T-helper 9 cell (primary cell): ENCODE data around the gene HSPBP1.

Source experiments
- DNase-seq: peaks from one replicate; pipeline ENCODE4 v3.0.0-alpha.2; 2020

HSPBP1 gene

DNA sequence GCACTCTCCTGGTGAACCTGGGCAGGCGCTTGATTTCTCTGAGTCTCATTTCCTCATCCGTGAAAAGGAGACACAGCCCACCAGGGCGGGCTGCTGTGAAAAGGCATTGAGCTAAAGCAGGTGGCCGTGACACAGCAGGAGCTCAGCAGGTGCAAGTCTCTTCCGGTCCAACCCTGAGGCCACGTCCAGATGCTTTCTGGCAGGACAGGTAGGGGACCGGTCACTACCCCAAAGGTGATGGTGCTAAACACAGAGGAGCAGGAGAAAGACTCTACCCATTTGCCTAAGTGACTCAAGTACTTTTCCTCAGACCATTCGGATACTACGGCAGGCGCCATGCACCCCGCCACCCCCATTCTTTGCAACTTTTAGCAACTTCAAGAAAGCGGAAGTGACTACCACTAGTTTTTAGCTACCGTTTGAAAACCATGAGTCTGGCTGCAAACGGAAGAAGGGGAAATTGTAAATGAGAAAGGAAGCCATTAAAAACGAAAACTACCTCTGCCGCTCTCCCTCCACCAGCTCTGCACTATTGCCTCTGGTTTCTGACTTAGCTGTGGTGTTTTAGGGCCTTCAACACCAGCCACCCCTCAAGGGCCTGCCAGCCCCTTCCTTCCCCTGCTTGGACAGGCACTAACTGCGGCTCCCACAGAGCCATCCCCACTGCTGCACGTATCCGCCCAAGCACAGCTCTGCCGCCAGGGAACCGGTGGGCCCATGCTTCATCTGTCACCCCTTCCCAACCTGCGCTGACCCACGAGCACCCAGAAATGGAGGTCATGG lies 25.9 kb downstream of the HSPBP1 start:
- DNase-seq, result peak; percentile 47

DNA sequence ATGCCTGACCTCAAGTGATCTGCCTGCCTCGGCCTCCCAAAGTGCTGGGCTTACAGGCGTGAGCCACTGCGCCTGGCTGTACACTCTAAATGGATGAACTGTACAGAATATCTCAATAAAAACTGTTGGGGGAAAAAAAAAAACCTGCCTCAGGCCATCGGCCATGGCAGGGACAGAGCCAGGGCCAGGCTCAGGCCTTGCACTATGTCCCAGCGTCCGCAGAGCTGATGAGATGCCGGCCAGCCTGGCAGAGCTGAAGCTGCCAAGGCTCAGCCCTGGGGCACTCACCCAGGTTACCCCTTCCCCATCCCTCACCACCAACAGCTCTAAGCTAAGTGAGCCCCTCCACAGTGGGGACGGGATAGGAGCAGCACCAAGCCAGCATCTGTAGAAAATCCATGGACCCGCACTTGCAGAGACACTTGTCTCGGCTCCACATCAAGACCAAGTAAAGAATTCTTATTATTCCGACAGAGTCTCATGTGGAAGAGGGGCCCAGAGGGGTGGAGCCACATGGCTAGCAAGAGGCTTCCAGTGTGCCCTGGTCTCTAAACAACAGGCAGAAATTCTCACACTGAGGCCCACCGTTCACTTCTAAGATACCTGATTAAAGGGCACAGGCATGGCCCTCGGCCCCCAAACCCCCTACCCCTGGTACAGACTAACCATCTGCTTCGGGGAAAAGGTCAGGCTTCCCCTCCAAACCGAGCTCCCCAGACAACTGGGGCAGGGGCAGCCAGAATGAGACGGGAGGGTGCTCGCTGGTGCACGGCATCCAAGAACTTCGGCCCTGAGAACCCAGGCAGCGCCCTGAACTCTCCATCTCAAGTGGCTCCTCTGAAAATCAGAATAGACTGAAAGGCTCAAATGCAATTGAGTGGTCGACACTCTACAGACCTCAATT lies 26.9 kb downstream of the HSPBP1 start:
- DNase-seq, result no peak

DNA sequence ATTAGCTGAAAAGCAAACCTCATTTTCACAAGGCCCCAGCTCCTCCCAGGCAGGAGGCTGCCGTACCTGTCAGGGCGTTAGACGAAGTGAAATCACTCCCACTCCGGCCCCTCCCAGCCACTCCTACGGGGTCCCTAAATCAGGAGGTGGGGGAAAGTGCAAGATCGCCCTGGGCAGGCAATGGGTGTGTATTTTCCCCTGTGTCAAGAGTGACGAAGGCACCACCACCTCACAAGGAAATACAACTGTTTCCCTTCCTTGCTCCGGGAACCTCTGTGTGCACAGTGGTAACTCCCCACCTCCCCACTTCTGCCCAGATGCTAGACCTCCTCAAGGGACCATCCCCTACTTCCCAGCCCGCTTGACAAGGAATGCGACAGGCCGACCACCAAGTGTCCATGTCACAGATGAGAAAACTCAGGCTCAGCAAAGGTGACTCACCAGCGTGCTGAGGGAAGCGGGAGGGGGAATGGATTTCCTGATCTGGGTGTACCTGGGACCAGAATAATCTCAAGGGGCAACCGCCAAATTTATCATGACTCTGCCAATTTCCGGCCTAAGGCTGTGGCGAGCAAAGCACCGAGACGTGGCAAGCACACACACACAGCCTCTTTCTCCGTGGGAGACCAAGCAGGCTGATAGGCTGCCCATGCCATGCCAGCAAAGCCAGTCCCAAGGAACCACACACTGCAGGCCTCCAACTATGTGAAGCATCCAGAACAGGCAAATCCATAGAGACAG lies 28.4 kb downstream of the HSPBP1 start:
- peak; percentile 37 for DNase-seq

DNA sequence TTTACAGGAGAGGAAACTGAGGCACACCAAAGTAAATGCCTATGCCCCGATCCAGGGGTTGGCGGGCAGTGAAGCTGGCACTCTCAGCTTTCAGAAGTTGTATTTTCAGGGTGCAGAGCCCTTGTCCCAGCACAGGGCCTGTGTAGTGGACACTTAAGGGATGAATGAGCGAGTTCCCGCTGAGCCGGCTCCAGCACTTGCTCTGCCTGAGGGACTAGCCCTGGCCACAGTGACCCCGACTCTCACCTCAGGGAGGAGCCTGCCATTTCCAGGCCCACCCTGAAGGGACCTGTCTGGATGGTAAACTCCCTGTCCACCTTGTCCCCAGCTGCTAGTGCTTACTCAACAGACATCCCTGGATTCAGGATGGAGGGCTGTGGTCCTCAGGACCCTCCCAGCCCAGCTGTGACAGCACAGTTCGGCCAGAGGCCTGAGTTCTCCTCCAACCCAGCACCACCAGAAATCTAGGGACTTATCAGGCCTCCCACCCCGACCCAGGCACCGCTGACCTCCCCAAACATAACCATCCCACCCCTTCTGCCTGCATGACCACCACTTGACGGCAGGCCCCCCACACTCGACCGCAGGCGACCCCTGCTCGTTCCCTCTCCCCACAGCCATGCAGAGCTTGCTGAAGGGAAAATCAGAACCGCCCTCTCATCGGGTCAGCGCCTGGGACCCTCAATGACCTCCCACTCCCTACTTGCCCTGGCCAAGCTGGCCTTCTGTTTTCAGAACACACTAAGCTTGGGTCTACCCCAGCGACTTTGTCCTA lies 29.5 kb downstream of the HSPBP1 start:
- no peak for DNase-seq

DNA sequence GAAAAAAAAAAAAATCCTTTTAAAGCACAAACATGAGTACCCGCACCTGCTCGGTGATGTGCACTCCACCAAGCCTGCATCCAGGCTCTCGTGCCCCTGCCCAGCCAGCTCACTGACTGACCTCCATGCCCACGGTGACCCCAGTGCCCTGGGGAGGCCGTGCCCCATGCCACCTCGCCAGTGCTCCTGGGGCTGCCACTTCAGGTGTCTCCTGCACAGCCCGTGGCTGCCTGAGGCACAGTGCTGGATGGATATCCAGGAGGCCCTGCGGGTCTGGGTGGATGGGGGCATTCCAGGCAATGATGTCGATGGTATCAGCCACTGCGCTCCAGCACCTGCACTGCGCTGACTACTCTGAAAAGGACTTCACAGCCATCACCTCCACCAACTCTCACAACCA lies 30.1 kb downstream of the HSPBP1 start:
- DNase-seq, result no peak

DNA sequence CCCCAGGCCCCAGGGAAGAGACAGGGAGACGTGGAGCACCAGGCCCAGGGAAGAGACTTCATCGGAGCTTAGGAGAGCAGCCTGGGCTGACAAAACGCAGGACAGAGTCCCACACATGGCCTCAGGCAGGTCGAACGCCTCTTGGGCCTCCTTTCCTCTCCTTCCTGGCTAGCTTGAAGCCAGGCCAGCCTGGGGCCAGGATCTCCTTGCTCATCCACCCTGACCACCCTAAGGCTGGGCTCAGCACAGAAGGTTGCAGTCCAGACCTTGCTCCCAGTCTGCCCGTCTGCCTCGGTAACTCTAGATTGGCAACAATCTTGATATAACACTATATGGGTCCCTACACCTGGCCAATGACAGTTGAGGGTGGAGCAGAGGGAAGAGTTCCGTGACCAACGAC lies 31.2 kb downstream of the HSPBP1 start:
- no peak for DNase-seq

DNA sequence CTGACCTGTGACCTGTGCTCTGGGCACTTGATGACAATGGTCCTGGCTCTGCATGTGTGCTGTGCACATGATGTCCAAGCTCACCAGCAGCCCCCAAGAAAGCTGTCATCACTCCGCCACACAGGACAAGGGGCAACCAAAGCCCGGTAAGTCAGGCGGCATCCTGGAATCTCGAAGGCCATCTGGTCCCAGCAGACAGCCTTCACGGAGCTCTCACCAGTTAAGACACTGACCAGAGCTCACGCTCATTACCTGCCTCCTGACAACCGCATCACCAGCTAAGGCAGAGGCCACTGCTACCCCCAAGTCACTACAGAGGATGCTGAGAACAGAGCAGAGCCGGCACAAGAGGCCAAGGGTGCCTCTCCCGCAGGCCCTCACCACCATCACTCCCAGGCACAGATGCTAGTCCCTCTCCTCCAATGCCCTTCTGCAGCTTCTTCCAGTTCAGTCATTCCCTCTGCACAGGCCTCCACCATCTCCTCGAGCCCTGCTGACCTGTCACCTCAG lies 31.7 kb downstream of the HSPBP1 start:
- no peak for DNase-seq

DNA sequence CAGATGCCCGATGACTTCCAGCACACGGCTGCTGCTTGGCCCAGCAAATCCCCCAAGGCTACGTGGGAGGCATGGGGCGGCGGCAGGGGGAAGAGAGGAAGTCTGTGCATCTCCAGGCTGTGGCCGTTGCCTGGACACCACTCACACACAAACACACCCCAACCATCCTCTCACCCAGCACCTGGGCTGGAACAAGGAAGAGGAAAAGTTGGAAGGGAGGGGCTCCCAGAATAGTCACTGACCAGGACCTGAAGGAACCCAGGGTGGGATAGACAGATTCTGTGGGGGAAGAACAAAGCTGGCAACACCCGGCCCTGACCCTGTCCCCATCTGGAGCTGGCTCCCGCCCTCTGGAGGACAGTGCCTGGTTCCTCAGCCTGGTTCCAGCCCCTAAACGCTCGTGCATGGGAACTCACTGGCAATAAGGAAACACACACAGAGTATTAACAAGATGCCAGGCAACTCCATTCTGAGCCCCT lies 32.2 kb downstream of the HSPBP1 start:
- no peak for DNase-seq

DNA sequence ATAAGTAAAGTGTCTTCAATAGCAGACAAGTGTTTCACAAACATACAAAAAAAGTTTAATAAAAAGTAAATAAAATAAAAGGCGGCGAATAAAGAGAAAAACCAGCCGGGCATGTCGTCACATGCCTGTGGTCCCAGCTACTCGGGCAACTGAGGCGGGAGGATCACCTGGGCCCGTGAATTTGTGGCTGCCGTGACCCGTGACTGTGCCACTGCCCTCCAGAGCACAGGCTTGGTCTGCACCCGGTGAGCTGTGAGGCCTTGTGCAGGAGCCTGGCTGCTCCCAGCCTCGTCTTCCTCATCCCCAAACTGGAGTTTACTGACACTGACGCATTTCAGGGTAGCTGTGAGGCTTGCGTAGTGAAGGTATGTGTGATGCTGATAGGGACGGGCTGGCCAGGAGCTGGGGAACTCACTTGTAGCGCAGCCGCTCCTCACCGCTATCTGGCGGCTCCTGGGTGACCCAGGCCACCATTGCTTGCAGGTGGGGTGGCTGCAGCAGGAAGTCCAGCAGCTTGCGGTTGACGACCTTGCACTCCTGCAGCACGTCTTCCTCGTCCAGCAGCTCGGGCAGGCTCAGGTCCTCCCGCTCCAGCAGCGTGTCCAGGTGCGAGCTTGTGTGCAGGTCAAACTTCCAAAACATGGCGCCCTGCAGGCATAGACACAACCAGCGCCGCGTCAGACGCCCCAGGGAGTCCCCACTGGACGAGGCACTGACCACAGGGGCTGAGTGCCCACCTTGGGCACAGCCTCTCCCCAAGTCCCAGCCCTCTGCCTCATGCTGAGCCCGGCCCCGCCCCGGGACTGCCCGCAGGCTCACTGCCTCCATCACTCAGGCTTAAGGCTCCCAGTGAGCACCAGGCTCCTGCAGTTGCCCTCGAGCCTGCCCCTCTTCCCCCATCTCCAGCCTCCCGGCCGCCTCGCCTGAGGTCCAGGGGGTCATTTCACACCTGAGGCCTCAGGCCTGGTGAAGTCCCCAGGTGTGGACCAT lies 33.2 kb downstream of the HSPBP1 start:
- DNase-seq, result no peak

DNA sequence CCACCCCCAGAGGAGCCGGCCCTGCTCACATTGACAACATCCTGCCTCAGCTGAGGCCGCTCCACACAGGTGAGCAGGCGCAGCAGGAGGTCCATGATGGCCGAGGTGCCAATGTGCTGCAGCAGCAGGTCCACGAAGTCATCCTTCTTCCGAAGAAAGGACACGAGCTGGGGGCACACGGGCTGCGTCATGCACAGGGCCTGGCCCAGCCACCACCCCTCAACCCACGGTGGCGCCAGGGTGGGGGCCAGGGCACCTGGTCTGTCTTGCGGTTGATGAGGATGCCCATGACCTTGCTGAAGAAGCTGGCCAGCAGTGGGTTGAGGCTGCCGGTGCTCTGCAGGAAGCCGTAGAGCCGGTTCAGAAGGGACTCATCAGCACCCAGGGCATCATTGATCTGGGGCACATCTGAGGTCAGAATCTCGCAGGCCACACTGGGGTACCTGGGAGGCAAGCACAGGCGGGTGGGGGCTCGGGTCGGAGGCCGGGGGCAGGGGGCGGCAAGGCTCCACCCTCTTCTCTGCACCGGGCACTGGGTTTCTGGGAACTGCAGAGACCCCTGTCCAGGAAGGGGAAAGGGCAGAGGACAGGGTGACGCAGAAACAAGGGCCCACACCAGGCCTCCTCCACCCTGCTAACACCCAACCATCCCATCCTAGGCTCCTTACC lies 34.5 kb downstream of the HSPBP1 start:
- no peak for DNase-seq

DNA sequence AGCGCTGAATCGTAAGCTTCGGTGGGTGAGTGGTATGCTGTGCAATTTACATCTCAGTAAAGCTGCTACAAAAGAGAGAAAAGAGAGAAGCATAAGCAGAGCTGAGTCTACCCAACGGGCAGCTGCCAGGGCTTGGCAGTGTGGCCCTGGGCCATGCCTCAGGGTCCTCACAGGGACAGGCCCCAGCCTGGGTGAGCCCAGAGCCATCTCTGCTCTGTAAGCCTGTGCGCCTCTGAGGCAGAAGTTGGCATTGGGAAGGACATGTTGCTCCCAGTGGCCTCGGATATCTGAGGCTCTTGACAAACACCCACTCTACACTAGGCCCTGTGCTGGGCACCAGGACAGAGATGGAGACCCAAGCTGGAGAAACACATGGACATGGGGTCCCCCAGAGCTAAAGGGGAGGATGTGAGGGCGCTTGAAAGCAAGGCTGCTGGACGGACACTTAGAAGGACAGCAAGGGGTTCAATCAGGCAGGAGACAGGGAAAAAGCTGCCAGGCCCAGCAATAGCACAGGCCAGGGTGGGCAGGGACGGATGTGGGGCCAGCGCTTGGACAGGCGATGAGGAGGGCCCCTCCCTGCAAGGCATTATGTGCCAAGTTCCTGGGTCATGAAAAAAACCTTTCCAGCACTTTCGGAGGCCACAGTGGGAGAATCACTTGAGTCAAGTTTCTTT lies 35.8 kb downstream of the HSPBP1 start:
- no peak for DNase-seq

DNA sequence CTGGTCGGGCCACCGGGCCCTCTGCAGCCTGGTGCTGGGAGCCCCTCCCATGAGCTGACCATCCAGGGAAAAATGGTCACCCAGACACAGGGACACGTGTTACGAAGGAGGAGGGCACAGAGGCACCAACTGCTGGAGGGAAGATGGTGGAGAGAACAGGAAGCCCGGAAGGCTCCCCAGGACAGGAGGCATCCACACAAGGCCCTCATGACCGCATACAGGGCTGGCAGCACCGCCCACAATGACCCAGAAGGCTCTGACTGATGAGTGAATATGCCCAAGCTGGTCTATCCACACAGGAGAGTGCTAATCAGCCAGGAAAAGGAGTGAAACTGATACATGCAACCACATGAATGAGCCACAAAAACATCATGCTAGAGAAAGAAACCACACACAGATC lies 37.4 kb downstream of the HSPBP1 start:
- DNase-seq, result no peak

DNA sequence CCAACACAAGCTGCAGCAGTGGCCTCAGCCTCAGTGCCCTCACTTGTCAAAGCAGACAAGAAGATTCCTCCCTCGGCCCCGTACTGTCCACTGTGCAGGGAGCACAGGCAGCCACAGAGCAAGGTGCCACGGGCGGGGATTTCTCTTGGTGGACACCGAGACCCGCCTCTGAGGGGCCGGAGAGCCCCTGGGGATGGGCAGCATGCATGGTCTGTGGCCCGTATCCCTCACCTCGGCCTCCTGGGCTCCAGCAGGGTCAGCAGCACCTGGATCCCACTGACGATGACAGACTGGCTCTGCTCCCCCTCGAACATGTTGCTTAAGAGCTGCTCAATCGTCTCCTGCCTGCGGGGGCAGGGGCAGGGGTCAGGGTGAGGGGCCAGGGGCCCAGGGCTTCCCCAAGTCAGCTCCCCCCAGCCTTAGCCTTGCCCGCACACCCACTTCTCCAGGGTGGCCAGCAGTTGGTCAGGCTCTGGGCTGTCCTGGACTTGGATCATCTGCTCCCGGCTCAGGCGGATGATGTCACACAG lies 37.9 kb downstream of the HSPBP1 start:
- no peak for DNase-seq

DNA sequence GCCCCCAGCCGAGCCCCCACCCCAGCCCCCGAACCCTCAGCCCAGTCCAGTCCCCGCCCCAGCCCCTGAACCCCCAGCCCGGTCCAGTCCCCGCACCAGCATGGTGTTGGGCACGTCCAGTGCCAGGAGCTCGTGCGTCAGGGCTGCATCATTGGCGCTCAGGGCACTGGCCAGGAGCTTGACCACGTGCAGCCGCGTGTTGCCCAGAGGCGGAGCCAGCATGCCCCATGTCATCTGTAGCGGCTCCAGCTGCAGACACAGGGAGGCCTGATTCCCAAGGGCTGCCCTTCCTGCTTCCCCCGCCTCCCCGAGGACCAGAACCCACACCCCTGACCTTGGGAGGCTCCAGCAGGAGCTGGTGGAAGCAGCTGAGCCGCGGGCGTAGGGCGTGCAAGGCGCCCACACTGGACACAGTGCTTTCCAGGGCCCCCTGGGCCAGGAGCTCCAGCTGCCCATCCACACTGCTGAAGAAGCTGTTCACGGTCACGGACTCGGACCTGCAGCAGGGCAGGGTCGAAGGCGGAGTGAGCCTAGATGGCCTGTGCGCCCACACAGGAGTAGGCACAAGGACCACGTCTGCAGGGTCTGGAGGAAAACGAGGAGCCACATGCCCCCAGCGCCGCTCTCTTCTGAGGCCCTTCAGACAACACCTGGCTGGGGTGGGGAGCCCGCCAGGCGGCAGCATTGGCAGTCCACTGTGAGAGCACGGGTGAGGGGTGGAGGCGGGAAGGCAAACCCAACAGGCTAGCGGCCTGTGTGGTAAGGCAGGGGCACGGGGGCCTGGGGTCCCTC lies 38.6 kb downstream of the HSPBP1 start:
- no peak for DNase-seq

DNA sequence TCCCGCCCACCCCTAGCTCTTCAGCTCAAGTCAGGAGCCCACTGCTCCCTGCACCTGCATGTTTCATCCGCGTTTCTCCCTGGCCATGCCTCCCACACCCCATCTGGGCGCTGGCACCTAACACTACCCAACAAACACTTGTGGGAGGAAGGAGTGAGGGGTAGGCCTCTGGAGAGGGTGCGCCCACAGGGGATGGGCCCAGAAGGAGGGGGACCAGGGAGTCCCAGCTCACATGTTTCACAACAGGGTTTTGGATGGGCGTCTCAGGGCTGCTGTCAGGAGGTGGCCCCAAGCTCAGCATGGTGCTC lies 39.2 kb downstream of the HSPBP1 start:
- no peak for DNase-seq

DNA sequence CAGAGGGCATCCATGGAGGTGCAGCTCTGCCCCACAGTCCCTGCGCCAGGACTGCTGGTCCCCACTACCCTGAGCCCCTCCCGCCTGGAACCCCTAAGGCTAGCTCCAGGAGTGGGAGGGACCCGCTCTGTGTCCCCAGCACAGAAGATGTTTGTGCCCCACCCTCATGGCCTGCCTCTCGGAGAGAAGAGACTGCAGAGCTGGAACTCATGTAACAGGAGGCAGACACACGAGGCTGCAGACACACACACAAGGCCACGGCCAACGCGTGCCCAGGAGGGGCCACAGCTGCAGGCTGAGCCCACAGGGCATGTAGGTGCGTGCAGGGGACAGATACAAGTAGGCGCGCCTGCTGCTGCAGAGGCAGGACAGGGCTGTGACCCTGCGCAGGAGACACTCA lies 40.9 kb downstream of the HSPBP1 start:
- no peak for DNase-seq

DNA sequence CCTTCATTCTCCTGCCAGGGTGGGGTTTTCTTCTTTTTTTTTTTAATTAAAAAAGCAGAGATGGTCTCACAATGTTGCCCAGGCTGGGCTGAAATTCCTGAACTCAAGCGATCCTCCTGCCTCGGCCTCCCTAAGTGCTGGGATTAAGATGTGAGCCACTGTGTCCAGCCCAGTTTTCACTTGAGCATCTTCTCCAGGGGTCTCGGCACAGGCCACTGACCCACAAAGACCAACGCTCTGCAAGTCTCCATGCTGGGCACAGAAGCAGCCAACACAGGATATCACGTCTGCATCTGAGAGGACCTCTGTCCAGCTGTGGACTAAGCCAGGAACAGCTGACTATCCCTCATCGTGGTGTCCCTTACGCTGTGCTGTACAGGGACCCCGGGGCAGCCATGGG lies 41.9 kb downstream of the HSPBP1 start:
- no peak for DNase-seq

DNA sequence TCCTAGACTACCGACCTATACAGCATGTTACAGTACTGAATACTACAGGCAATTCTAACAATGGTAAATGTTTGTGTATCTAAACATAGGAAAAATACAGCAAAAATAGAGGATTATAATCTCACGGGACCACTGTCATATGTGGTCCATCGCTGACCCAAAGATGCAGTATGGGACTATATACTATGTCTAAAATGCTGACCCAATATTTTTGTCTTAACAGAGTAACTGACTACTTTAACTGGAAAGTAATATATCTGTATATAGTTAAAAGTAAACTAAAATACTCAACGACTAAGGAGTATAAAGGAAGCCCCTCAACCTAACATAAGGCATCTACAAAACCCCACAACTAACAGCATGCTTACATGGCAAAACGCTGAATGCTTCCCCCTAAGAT lies 46.9 kb downstream of the HSPBP1 start:
- DNase-seq, result no peak

DNA sequence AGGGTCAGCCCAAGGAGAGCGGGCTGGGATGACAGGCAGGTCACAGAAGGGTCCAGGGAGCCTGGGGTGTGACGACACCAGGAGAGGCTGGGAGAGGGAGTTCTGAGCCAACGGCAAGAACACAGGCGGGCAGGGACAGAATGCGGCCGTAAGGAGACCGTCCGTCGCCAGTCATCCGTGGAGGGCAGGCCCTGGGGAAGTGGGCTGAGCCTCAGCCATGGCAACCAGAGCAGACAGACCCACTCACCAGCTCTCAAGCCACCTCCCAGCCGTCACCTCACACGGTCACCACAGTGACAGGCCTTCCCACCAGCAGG lies 47.7 kb downstream of the HSPBP1 start:
- no peak for DNase-seq
